GM23338 (cell line): Measurements from ENCODE around the gene ZBTB20.

Experiments used
- CREB1 ChIP-seq: fragments of 250-450 bp; sonication (Bioruptor Pico); IDR thresholded peaks from 2 replicates; pipeline ENCODE4 v1.5.0; 2020; ENCODE audit warnings: low read depth, mild to moderate bottlenecking, moderate library complexity
- JUNB ChIP-seq: IDR thresholded peaks from one replicate; pipeline ENCODE4 v1.6.1; 2016; ENCODE audit warnings: antibody characterized with exemption; ENCODE audit not compliant: unreplicated experiment
- POLR2AphosphoS5 ChIP-seq: IDR thresholded peaks from 2 replicates; pipeline ENCODE4 v1.6.1; 2016; ENCODE audit warnings: antibody characterized with exemption, low read depth
- STAT1 ChIP-seq: IDR thresholded peaks from one replicate; pipeline ENCODE4 v1.6.1; 2016; ENCODE audit warnings: antibody characterized with exemption; ENCODE audit not compliant: unreplicated experiment
- TF ChIP-seq, protein P1 (sequence below), 2 experiments: fragments of 200-600 bp in 1 of 2; sonication (generic) in 1 of 2; conservative IDR thresholded peaks; 2 replicates each; pipeline versions ENCODE4 v1.5.1 to v1.6.1; 2016 to 2017; ENCODE audit warnings: antibody characterized with exemption in 2 of 2, low read depth in 2 of 2, mild to moderate bottlenecking in 2 of 2, moderate library complexity in 1 of 2

DNA sequence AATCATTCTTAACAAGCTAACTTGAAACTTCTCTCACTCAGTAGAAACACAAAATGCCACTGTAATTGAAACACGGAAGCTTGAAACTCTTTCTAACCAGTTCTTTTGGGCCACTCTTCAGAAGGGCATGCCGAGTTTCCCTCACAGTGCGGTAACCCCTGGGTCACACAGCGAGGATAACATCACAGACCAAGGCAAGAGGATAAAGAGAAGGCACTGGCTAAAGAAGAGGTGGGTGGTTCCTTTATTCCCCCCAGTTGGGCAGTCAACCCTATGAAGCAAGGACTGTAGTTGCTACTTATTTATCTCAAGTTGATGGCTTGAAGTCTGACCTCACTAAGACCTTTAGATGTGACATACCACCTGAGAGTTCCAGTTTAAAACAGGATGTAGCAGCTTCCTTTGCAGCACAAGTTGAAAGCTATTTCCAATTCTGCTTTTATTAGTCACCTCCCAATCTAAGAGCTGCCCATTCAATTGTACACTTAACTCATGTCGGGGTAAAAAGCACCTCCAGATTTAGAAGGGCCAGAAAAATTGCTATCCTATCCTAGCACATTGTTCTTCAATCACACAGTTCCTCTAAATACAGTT lies 580.8 kb downstream of the ZBTB20 start:
- TF ChIP-seq, protein P1, sequence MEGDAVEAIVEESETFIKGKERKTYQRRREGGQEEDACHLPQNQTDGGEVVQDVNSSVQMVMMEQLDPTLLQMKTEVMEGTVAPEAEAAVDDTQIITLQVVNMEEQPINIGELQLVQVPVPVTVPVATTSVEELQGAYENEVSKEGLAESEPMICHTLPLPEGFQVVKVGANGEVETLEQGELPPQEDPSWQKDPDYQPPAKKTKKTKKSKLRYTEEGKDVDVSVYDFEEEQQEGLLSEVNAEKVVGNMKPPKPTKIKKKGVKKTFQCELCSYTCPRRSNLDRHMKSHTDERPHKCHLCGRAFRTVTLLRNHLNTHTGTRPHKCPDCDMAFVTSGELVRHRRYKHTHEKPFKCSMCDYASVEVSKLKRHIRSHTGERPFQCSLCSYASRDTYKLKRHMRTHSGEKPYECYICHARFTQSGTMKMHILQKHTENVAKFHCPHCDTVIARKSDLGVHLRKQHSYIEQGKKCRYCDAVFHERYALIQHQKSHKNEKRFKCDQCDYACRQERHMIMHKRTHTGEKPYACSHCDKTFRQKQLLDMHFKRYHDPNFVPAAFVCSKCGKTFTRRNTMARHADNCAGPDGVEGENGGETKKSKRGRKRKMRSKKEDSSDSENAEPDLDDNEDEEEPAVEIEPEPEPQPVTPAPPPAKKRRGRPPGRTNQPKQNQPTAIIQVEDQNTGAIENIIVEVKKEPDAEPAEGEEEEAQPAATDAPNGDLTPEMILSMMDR (conservative IDR thresholded peaks at IDR 0.05; ENCODE audit: low read depth in 2 of 2): no peak
- TF ChIP-seq JUNB (no peak), CREB1 (no peak), POLR2AphosphoS5 (no peak), STAT1 (no peak)
